ENCODE results near the gene HGS. TPM values are rescaled to one million over a fixed set of nuclear protein-coding genes. Genes with fewer than 3 reads are reported as not detected.
A peak's percentile ranks its signal among the peaks of the same experiment; 100 is the strongest.

HGS gene
- polyA plus RNA-seq, 3 donors = 19.3 to 200 (median 28.0) TPM

- Mint-ChIP-seq H3K4me1 (peaks cover 9% of the 10 kb centered on the region), H3K27ac (peak overlapping the region in 1 of 7 donors; percentile 64), H3K4me3 (no peak overlapping the region), H3K9me3 (peaks cover 0 to 3% (median 0%) of the 10 kb centered on the region in 7 donors), H3K36me3 (peaks cover 46 to 77% of the 10 kb centered on the region in 2 donors), H3K27me3 (ENCODE audit: low read depth in 3 of 3) (peaks cover 0 to 2% (median 0%) of the 10 kb centered on the region in 3 donors)
- Histone ChIP-seq H3K79me2 (ENCODE audit: insufficient read depth, low read length) (peaks cover 27% of the 10 kb centered on the region), H4K20me1 (ENCODE audit: insufficient read depth, low read length) (peaks cover 5% of the 10 kb centered on the region), H3K27ac (ENCODE audit: low read depth in 1 of 2, low read length in 2 of 2) (no peak overlapping the region), H3K4me2 (replicated peaks; ENCODE audit: extremely low read depth, low read length, poor library complexity, severe bottlenecking) (no peak overlapping the region), H3K4me3 (replicated peaks in 1 of 3; ENCODE audit: low read depth in 2 of 3, low read length in 3 of 3) (no peak overlapping the region), H3K27me3 (ENCODE audit: control insufficient read depth in 2 of 2, insufficient read depth in 2 of 2, low read length in 2 of 2) (no peaks in the 10 kb centered on the region), H2AFZ (ENCODE audit: insufficient read depth, low read depth, low read length, poor library complexity, severe bottlenecking) (no peak overlapping the region), H3K9me3 (replicated peaks in 1 of 2; ENCODE audit: control insufficient read depth in 1 of 2, insufficient read depth in 1 of 2, low read length in 2 of 2) (no peaks in the 10 kb centered on the region), H3K4me1 (ENCODE audit: control insufficient read depth in 1 of 2, insufficient read depth in 2 of 2, low read length in 2 of 2) (peaks cover 7 to 11% of the 10 kb centered on the region in 2 donors), H3K9ac (ENCODE audit: insufficient read depth, low read length, poor library complexity, severe bottlenecking) (no peak overlapping the region), H3K36me3 (replicated peaks in 1 of 2; ENCODE audit: control insufficient read depth in 1 of 2, insufficient read depth in 2 of 2, low read length in 2 of 2) (peaks cover 43 to 69% of the 10 kb centered on the region in 2 donors)
- WGBS (ENCODE audit: insufficient coverage) = 98% methylated on average over 14 of the region's 18 CpGs
- intact Hi-C loops (cut with micrococcal nuclease) = no loop called here
- no peak for TF ChIP-seq CTCF (IDR thresholded peaks at IDR 0.05)
- DNase-seq = no peak
These were observed 11.3 kb upstream of the HGS start for GRCh38 chr17:81672504-81672903.

GRCh38 chr17:81672954-81673353, 10.9 kb upstream of the HGS start:
- Histone ChIP-seq H3K27me3 (ENCODE audit: control insufficient read depth in 2 of 2, insufficient read depth in 2 of 2, low read length in 2 of 2) (no peaks in the 10 kb centered on the region), H3K9ac (ENCODE audit: insufficient read depth, low read length, poor library complexity, severe bottlenecking) (no peak overlapping the region), H3K4me2 (replicated peaks; ENCODE audit: extremely low read depth, low read length, poor library complexity, severe bottlenecking) (no peak overlapping the region), H3K4me3 (replicated peaks in 1 of 3; ENCODE audit: low read depth in 2 of 3, low read length in 3 of 3) (no peak overlapping the region), H4K20me1 (ENCODE audit: insufficient read depth, low read length) (peaks cover 5% of the 10 kb centered on the region), H3K36me3 (replicated peaks in 1 of 2; ENCODE audit: control insufficient read depth in 1 of 2, insufficient read depth in 2 of 2, low read length in 2 of 2) (peaks cover 43 to 69% of the 10 kb centered on the region in 2 donors), H3K79me2 (ENCODE audit: insufficient read depth, low read length) (peaks cover 22% of the 10 kb centered on the region), H3K27ac (ENCODE audit: low read depth in 1 of 2, low read length in 2 of 2) (no peak overlapping the region), H3K9me3 (replicated peaks in 1 of 2; ENCODE audit: control insufficient read depth in 1 of 2, insufficient read depth in 1 of 2, low read length in 2 of 2) (no peaks in the 10 kb centered on the region), H3K4me1 (ENCODE audit: control insufficient read depth in 1 of 2, insufficient read depth in 2 of 2, low read length in 2 of 2) (peaks cover 2 to 6% of the 10 kb centered on the region in 2 donors), H2AFZ (ENCODE audit: insufficient read depth, low read depth, low read length, poor library complexity, severe bottlenecking) (no peak overlapping the region)
- H3K27me3 Mint-ChIP-seq (ENCODE audit: low read depth in 3 of 3) = no peaks in the 10 kb centered on the region
- H3K36me3 Mint-ChIP-seq = peaks cover 42 to 73% of the 10 kb centered on the region in 2 donors
- H3K4me1 Mint-ChIP-seq = peaks cover 4% of the 10 kb centered on the region
- peaks cover 0 to 3% (median 0%) of the 10 kb centered on the region in 7 donors for H3K9me3 Mint-ChIP-seq
- WGBS (ENCODE audit: insufficient coverage) = 85% methylated on average over 8 of the region's 16 CpGs
- TF ChIP-seq CTCF (IDR thresholded peaks at IDR 0.05) = no peak
- no peak overlapping the region for H3K27ac Mint-ChIP-seq
- intact Hi-C loops (cut with micrococcal nuclease) = no loop called here
- H3K4me3 Mint-ChIP-seq = no peak overlapping the region
- DNase-seq = no peak
